CD4-positive, alpha-beta T cell treated with Interleukin-17A for 4 hours (primary cell): ENCODE measurements around the gene VTI1B.

Experiments used
- DNase-seq: peaks from one replicate; pipeline ENCODE4 v3.0.0-alpha.2; 2020; ENCODE audit warnings: mixed read lengths

The VTI1B gene

GRCh38 chr14:67675219-67675582, 769 bp upstream of the VTI1B start:
- DNase-seq: no peak

- peak; percentile 65 for DNase-seq
Observed at GRCh38 chr14:67674139-67674479, 323 bp downstream of the VTI1B start.

- no peak for DNase-seq
Observed at GRCh38 chr14:67673451-67673850, 981 bp downstream of the VTI1B start.

- no peak for DNase-seq
Observed at GRCh38 chr14:67668559-67668958, 5.9 kb downstream of the VTI1B start.

- DNase-seq: peak; percentile 39
Observed at GRCh38 chr14:67666750-67667449, 7.5 kb downstream of the VTI1B start.

GRCh38 chr14:67665868-67666267, 8.6 kb downstream of the VTI1B start:
- DNase-seq: no peak

GRCh38 chr14:67663633-67664032, 10.8 kb downstream of the VTI1B start:
- DNase-seq: no peak

- DNase-seq: no peak
Observed at GRCh38 chr14:67653651-67654280, 20.7 kb downstream of the VTI1B start.

- no peak for DNase-seq
Observed at GRCh38 chr14:67652189-67652588, 22.2 kb downstream of the VTI1B start.

- DNase-seq: no peak
Observed at GRCh38 chr14:67650694-67651093, 23.7 kb downstream of the VTI1B start.

- DNase-seq: no peak
Observed at GRCh38 chr14:67650151-67650550, 24.3 kb downstream of the VTI1B start.

GRCh38 chr14:67646131-67646530, 28.3 kb downstream of the VTI1B start:
- no peak for DNase-seq

GRCh38 chr14:67645414-67645813, 29.0 kb downstream of the VTI1B start:
- no peak for DNase-seq

GRCh38 chr14:67644428-67644827, 30.0 kb downstream of the VTI1B start:
- no peak for DNase-seq

GRCh38 chr14:67643713-67644112, 30.7 kb downstream of the VTI1B start:
- no peak for DNase-seq

- DNase-seq: no peak
Observed at GRCh38 chr14:67641902-67642749, 32.3 kb downstream of the VTI1B start.

- DNase-seq: no peak
Observed at GRCh38 chr14:67641480-67641879, 33.0 kb downstream of the VTI1B start.

- no peak for DNase-seq
Observed at GRCh38 chr14:67638642-67639041, 35.8 kb downstream of the VTI1B start.

GRCh38 chr14:67636361-67636919, 38.0 kb downstream of the VTI1B start:
- no peak for DNase-seq

GRCh38 chr14:67633451-67634147, 40.8 kb downstream of the VTI1B start:
- no peak for DNase-seq

GRCh38 chr14:67630938-67631337, 43.5 kb downstream of the VTI1B start:
- DNase-seq: no peak

GRCh38 chr14:67630186-67630585, 44.2 kb downstream of the VTI1B start:
- no peak for DNase-seq

GRCh38 chr14:67627519-67627918, 46.9 kb downstream of the VTI1B start:
- DNase-seq: no peak
